SK-N-SH (cell line): ENCODE results near the gene GBX1. TPM values are rescaled to one million over a fixed set of nuclear protein-coding genes. Genes with fewer than 3 reads are reported as not detected.

Experiments used
- CTCF ChIA-PET: fragments of 300-600, 350-600 bp; formaldehyde crosslinking; extraction: SDS; loops from one replicate; lab custom pipeline; 2021; lab: Yijun Ruan, JAX
- POLR2A ChIA-PET: fragments of 350-600 bp; sonication (Branson Sonifier 250); formaldehyde crosslinking; extraction: SDS; loops from one replicate; lab custom pipeline; 2020; ENCODE audit warnings: antibody characterized with exemption, inconsistent platforms; lab: Yijun Ruan, JAX
- DNase-seq: peaks from one replicate; pipeline ENCODE4 v3.0.0; 2012
- H2AFZ ChIP-seq: fragments of 200-600 bp; sonication (generic); 2 replicates; pipeline ENCODE4 v1.8.1; 2016; ENCODE audit warnings: antibody characterized with exemption, mild to moderate bottlenecking, low read depth
- H3F3A ChIP-seq: fragments of 200-600 bp; sonication (generic); replicated peaks from 2 replicates; pipeline ENCODE3; 2016; ENCODE audit warnings: antibody characterized with exemption, mild to moderate bottlenecking; ENCODE audit not compliant: insufficient read depth
- H3K27ac ChIP-seq, 2 experiments: fragments of 200-500 bp in 1 of 2; fragments of 200-600 bp in 1 of 2; sonication (Bioruptor generic) in 1 of 2; sonication (generic), shearing (Covaris generic) in 1 of 2; 2 replicates each; pipeline versions ENCODE4 v1.5.1 to v1.6.1; 2014 to 2016; ENCODE audit warnings: low read depth in 2 of 2, inconsistent platforms in 1 of 2, low read length in 1 of 2, mild to moderate bottlenecking in 1 of 2, mixed read lengths in 1 of 2
- H3K27me3 ChIP-seq: fragments of 200-600 bp; sonication (generic), shearing (Covaris generic); 2 replicates; pipeline ENCODE4 v1.6.1; 2016; ENCODE audit warnings: mixed run types; ENCODE audit not compliant: insufficient read depth
- H3K36me3 ChIP-seq, 2 experiments: fragments of 200-500 bp in 1 of 2; fragments of 200-600 bp in 1 of 2; sonication (Bioruptor generic) in 1 of 2; sonication (generic) in 1 of 2; replicated peaks in 1 of 2; 2 replicates each; pipeline versions ENCODE3 to v1.5.1; 2014 to 2016; ENCODE audit warnings: low read length in 1 of 2, mild to moderate bottlenecking in 1 of 2; ENCODE audit not compliant: insufficient read depth in 2 of 2, control insufficient read depth in 1 of 2
- H3K4me1 ChIP-seq, 2 experiments: fragments of 200-500 bp in 1 of 2; fragments of 200-600 bp in 1 of 2; sonication (Bioruptor generic) in 1 of 2; sonication (generic), shearing (Covaris generic) in 1 of 2; 2 replicates each; pipeline versions ENCODE4 v1.5.1 to v1.6.1; 2014 to 2016; ENCODE audit warnings: low read depth in 1 of 2, low read length in 1 of 2, mixed run types in 1 of 2; ENCODE audit not compliant: insufficient read depth in 2 of 2, control insufficient read depth in 1 of 2
- H3K4me2 ChIP-seq: fragments of 200-600 bp; sonication (generic), shearing (Covaris generic); 2 replicates; pipeline ENCODE4 v1.6.1; 2017; ENCODE audit warnings: mixed run types
- H3K4me3 ChIP-seq, 2 experiments: fragments of 200-500 bp in 1 of 2; fragments of 200-600 bp in 1 of 2; sonication (Bioruptor generic) in 1 of 2; sonication (generic), shearing (Covaris generic) in 1 of 2; 2 replicates each; pipeline versions ENCODE4 v1.5.1 to v1.8.1; 2014 to 2016; ENCODE audit warnings: low read depth in 2 of 2, inconsistent platforms in 1 of 2, low read length in 1 of 2, mild to moderate bottlenecking in 1 of 2, mixed read lengths in 1 of 2, moderate library complexity in 1 of 2
- H3K79me2 ChIP-seq: fragments of 200-600 bp; sonication (generic); 2 replicates; pipeline ENCODE4 v1.8.1; 2017; ENCODE audit warnings: mild to moderate bottlenecking; ENCODE audit not compliant: insufficient read depth
- H3K9ac ChIP-seq: fragments of 200-600 bp; sonication (generic); 2 replicates; pipeline ENCODE4 v1.6.1; 2017; ENCODE audit warnings: mixed run types
- H3K9me2 ChIP-seq: fragments of 200-600 bp; sonication (generic); 2 replicates; pipeline ENCODE4 v1.6.1; 2017; ENCODE audit warnings: mixed run types
- H3K9me3 ChIP-seq: fragments of 200-600 bp; sonication (generic); 2 replicates; pipeline ENCODE4 v1.6.1; 2017; ENCODE audit warnings: mixed run types, mild to moderate bottlenecking, moderate library complexity
- H4K20me1 ChIP-seq: fragments of 200-600 bp; sonication (generic); 2 replicates; pipeline ENCODE4 v1.6.1; 2017; ENCODE audit warnings: mild to moderate bottlenecking, mixed run types; ENCODE audit not compliant: insufficient read depth
- CHD2 ChIP-seq: fragments of 150-350 bp; IDR thresholded peaks from 2 replicates; pipeline ENCODE4 v1.6.1; 2018; ENCODE audit warnings: low read length; ENCODE audit not compliant: partially characterized antibody
- CTCF ChIP-seq: fragments of 200-600 bp; sonication (generic); IDR thresholded peaks from 2 replicates; pipeline ENCODE4 v1.6.1; 2017; ENCODE audit warnings: antibody characterized with exemption, mild to moderate bottlenecking, moderate library complexity
- ELF1 ChIP-seq: IDR thresholded peaks from 2 replicates; pipeline ENCODE4 v1.4.0; 2012
- EP300 ChIP-seq, 2 experiments: IDR thresholded peaks; 2 replicates each; pipeline versions ENCODE4 v1.4.0 to v1.6.1; 2012; ENCODE audit warnings: borderline replicate concordance in 1 of 2, low read depth in 1 of 2, low read length in 1 of 2
- EZH2phosphoT487 ChIP-seq: fragments of 200-600 bp; sonication (generic); IDR thresholded peaks from 2 replicates; pipeline ENCODE4 v1.6.1; 2017; ENCODE audit warnings: low read depth, mixed run types, mild to moderate bottlenecking, antibody characterized with exemption, moderate library complexity, borderline replicate concordance
- FOSL2 ChIP-seq: IDR thresholded peaks from 2 replicates; pipeline ENCODE4 v1.4.0; 2012; ENCODE audit warnings: low read depth, mild to moderate bottlenecking, moderate library complexity, borderline replicate concordance
- FOXJ3 ChIP-seq: sonication (generic); formaldehyde crosslinking; IDR thresholded peaks from 2 replicates; pipeline ENCODE4 v1.5.1; 2020; ENCODE audit warnings: mild to moderate bottlenecking, missing genetic modification reagents
- GATA2 ChIP-seq: sonication (generic); formaldehyde crosslinking; IDR thresholded peaks from 2 replicates; pipeline ENCODE4 v1.5.0; 2020; ENCODE audit warnings: mild to moderate bottlenecking, missing genetic modification reagents
- JUND ChIP-seq: IDR thresholded peaks from 2 replicates; pipeline ENCODE4 v1.4.0; 2012
- MAX ChIP-seq: IDR thresholded peaks from 2 replicates; pipeline ENCODE4 v1.4.0; 2012; ENCODE audit warnings: low read depth
- POLR2AphosphoS5 ChIP-seq: IDR thresholded peaks from 2 replicates; pipeline ENCODE4 v1.6.1; 2012; ENCODE audit warnings: low read depth, low read length
- RFX5 ChIP-seq: IDR thresholded peaks from 2 replicates; pipeline ENCODE4 v1.6.1; 2012; ENCODE audit warnings: mild to moderate bottlenecking, improper control_type of control experiment, low read length
- SIN3A ChIP-seq: IDR thresholded peaks from 2 replicates; pipeline ENCODE4 v1.6.1; 2012; ENCODE audit warnings: low read depth, mild to moderate bottlenecking, low read length, moderate library complexity, borderline replicate concordance
- TEAD4 ChIP-seq: IDR thresholded peaks from 2 replicates; pipeline ENCODE4 v1.4.0; 2012; ENCODE audit warnings: mild to moderate bottlenecking, borderline replicate concordance; ENCODE audit not compliant: insufficient read depth
- USF1 ChIP-seq: IDR thresholded peaks from 2 replicates; pipeline ENCODE4 v1.4.0; 2012; ENCODE audit warnings: low read depth, borderline replicate concordance
- USF2 ChIP-seq: fragments of 150-350 bp; IDR thresholded peaks from 2 replicates; pipeline ENCODE4 v1.6.1; 2017; ENCODE audit warnings: antibody characterized with exemption, low read length, low read depth, borderline replicate concordance
- YY1 ChIP-seq: IDR thresholded peaks from 2 replicates; pipeline ENCODE4 v1.4.0; 2012; ENCODE audit warnings: low read depth, mild to moderate bottlenecking
- WGBS: methylation state at CpG from one replicate; pipeline ENCODE4 v1.1.6; 2017; ENCODE audit warnings: low lambda C conversion rate; 5-methylcytosine and 5-hydroxymethylcytosine counted together
- polyA plus RNA-seq, 3 experiments: library from polyadenylated mRNA; depleted of rRNA; stranded (reverse); fragments of >200 nt; gene quantifications; 2 replicates each; pipeline ENCODE4 v1.2.3, GENCODE V29; 2012

Gene GBX1
- polyA plus RNA-seq, 1 of the 3 experiments (the other 2 are of a cell fraction), result not detected

GRCh38 chr7:151168003-151168786, 701 bp upstream of the GBX1 start:
- no peaks in the 10 kb centered on the region for H3K9me3 ChIP-seq
- peak overlapping the region; percentile 51; the same call in 1 of the 2 replicates for H2AFZ ChIP-seq
- H3K79me2 ChIP-seq, result no peaks in the 10 kb centered on the region
- H3K9ac ChIP-seq, result no peak overlapping the region
- ChIA-PET POLR2A (no interaction called here), CTCF (interaction anchor here (0.6 to 15.5 kb wide), 42 partner anchors 11 to 1491 kb away, joined by 3 to 243 read pairs (median 4); partner anchors contain the start of genes ABCF2, ATG9B, CHPF2 and TMUB1)
- peak; percentile 91 for DNase-seq
- 4% methylated on average over 21 of the region's 52 CpGs for WGBS
- H3F3A ChIP-seq, result no peaks in the 10 kb centered on the region
- peak overlapping the region; percentile 78 for H3K4me2 ChIP-seq
- no peaks in the 10 kb centered on the region for H3K36me3 ChIP-seq
- H4K20me1 ChIP-seq, result no peaks in the 10 kb centered on the region
- H3K4me1 ChIP-seq, result peaks cover 0 to 9% of the 10 kb centered on the region in 2 experiments; a peak in 1 of 4 replicates
- H3K27me3 ChIP-seq, result peaks cover 84% of the 10 kb centered on the region
- H3K9me2 ChIP-seq, result no peaks in the 10 kb centered on the region
- peak overlapping the region; percentile 41 to 46; a peak in 3 of 4 replicates for H3K4me3 ChIP-seq
- no peak overlapping the region for H3K27ac ChIP-seq
- TF ChIP-seq CTCF (peak; percentile 74), POLR2AphosphoS5 (no peak), EZH2phosphoT487 (0 out of 2 replicates have a peak, but pooled peaks have one; percentile 82)

GRCh38 chr7:151166629-151167196, 781 bp downstream of the GBX1 start:
- H3K4me2 ChIP-seq, result peak overlapping the region; percentile 78
- DNase-seq, result no peak
- no peaks in the 10 kb centered on the region for H3F3A ChIP-seq
- CTCF ChIA-PET, result interaction anchor here (0.6 to 15.5 kb wide), 19 partner anchors 10 to 353 kb away, joined by 3 to 243 read pairs (median 7); partner anchors contain the start of gene ABCF2
- no peak overlapping the region for H3K27ac ChIP-seq
- no peaks in the 10 kb centered on the region for H3K79me2 ChIP-seq
- no peaks in the 10 kb centered on the region for H3K9me2 ChIP-seq
- no peaks in the 10 kb centered on the region for H3K36me3 ChIP-seq
- H2AFZ ChIP-seq, result 0 out of 2 replicates have a peak overlapping the region, but pooled peaks have one; percentile 33
- H3K27me3 ChIP-seq, result peaks cover 88% of the 10 kb centered on the region
- no peak overlapping the region for H3K9ac ChIP-seq
- TF ChIP-seq TEAD4, result no peak
- TF ChIP-seq MAX, result no peak
- no peak for TF ChIP-seq JUND
- no peak for TF ChIP-seq POLR2AphosphoS5
- no peak for TF ChIP-seq ELF1
- TF ChIP-seq FOSL2, result no peak
- TF ChIP-seq USF2, result no peak
- TF ChIP-seq CHD2, result no peak
- no peak for TF ChIP-seq FOXJ3
- TF ChIP-seq GATA2, result no peak
- no peak for TF ChIP-seq YY1
- no peak for TF ChIP-seq SIN3A
- no peak for TF ChIP-seq RFX5
- TF ChIP-seq EZH2phosphoT487, result no peak
- no peak for TF ChIP-seq EP300 (IDR thresholded peaks at IDR 0.05; ENCODE audit: borderline replicate concordance in 1 of 2, low read depth in 1 of 2, low read length in 1 of 2)
- no peak for TF ChIP-seq USF1
- H3K4me1 ChIP-seq, result peaks cover 0 to 9% of the 10 kb centered on the region in 2 experiments; a peak in 1 of 4 replicates
- POLR2A ChIA-PET, result interaction anchor here (0.7 kb wide), 1 partner anchor 35 kb away, joined by 3 read pairs; no protein-coding TSS in a partner anchor
- no peaks in the 10 kb centered on the region for H3K9me3 ChIP-seq
- H4K20me1 ChIP-seq, result no peaks in the 10 kb centered on the region
- 41% methylated on average over 17 of the region's 31 CpGs for WGBS
- H3K4me3 ChIP-seq, result peak overlapping the region; percentile 35 to 41; a peak in 3 of 4 replicates
